HUES6 (cell line): ENCODE data around the gene LRRC8E.

Experiments used
- H3K27ac ChIP-seq: 2 replicates; pipeline ENCODE4 v1.7.0; 2013; ENCODE audit warnings: low read depth, mild to moderate bottlenecking, low read length, inconsistent platforms
- H3K27me3 ChIP-seq: 2 replicates; pipeline ENCODE4 v1.6.1; 2013; ENCODE audit warnings: low read length; ENCODE audit not compliant: control insufficient read depth, insufficient read depth
- H3K36me3 ChIP-seq: 2 replicates; pipeline ENCODE4 v1.6.1; 2013; ENCODE audit warnings: low read length; ENCODE audit not compliant: control insufficient read depth, insufficient read depth
- H3K4me1 ChIP-seq: 2 replicates; pipeline ENCODE4 v1.6.1; 2013; ENCODE audit warnings: low read length; ENCODE audit not compliant: control insufficient read depth, insufficient read depth
- H3K4me3 ChIP-seq: 2 replicates; pipeline ENCODE4 v1.5.1; 2013; ENCODE audit warnings: low read depth, low read length
- H3K9ac ChIP-seq: one replicate; pipeline ENCODE4 v1.6.1; 2013; ENCODE audit warnings: mild to moderate bottlenecking, low read length
- H3K9me3 ChIP-seq: 2 replicates; pipeline ENCODE4 v1.6.1; 2013; ENCODE audit warnings: low read depth, low read length; ENCODE audit not compliant: control insufficient read depth, insufficient read depth

Gene LRRC8E

DNA sequence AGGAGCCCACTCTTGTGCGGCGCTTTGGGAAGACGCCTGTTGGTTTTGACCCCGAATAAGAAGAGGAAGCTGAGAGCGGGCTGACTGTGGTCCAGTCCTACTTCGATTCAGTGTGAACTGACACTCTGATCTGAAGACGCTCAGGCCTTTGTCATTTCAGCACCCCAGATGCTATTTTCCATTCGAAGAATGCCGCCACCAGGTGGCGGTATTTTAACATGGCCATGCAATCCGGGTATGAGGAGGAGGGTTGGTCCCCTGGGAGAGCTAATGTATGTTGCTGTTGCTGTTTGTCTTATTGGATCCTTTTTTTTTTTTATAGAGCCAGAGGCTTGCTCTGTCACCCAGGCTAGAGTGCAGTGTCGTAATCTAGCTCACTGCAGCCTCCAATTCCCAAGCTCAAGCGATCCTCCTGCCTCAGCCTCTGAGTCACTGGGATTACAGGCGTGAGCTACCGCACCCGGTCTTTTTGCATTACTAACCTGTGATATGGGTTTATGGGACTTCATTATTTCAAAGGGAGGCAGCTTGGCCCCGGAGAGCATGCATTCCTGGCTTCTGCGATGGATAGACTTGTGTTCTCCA, 56.0 kb downstream of the LRRC8E start:
- Histone ChIP-seq H3K9me3 (no peaks in the 10 kb centered on the region), H3K4me1 (peaks cover 4% of the 10 kb centered on the region; the same call in 1 of the 2 replicates), H3K27ac (0 out of 2 replicates have a peak overlapping the region, but pooled peaks have one; percentile 54), H3K9ac (peak overlapping the region; percentile 79), H3K36me3 (peaks cover 23% of the 10 kb centered on the region), H3K4me3 (peak overlapping the region; percentile 95), H3K27me3 (no peaks in the 10 kb centered on the region)

DNA sequence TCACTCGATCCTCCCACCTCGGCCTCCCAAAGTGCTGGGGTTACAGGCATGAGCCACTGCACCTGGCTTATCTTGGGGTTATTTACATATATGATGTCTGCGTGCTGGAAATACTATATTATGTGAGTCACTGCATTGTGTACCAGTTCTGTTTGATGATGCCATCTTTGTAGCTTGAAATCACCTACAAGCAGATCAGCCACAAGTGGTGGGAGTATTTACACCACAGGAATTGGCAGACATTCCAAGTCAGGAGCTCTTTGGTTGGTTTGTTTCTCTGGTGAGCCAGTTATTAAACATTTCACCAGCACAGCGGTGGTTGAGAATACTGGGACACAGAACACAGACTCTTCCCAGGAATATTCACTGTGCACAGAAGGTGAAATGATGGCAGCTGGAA, 59.6 kb downstream of the LRRC8E start:
- no peaks in the 10 kb centered on the region for H3K27me3 ChIP-seq
- H3K9me3 ChIP-seq = no peaks in the 10 kb centered on the region
- no peak overlapping the region for H3K27ac ChIP-seq
- peaks cover 10% of the 10 kb centered on the region; the same call in 1 of the 2 replicates for H3K4me1 ChIP-seq
- H3K36me3 ChIP-seq = no peaks in the 10 kb centered on the region
- H3K4me3 ChIP-seq = no peak overlapping the region
- no peak overlapping the region for H3K9ac ChIP-seq
